Measurements from ENCODE around the gene ZSWIM7. TPM values are rescaled to one million over a fixed set of nuclear protein-coding genes. Genes with fewer than 3 reads are reported as not detected.

Gene ZSWIM7
- total RNA-seq, 1 experiment from 2014 or later = 41.3 TPM

DNA sequence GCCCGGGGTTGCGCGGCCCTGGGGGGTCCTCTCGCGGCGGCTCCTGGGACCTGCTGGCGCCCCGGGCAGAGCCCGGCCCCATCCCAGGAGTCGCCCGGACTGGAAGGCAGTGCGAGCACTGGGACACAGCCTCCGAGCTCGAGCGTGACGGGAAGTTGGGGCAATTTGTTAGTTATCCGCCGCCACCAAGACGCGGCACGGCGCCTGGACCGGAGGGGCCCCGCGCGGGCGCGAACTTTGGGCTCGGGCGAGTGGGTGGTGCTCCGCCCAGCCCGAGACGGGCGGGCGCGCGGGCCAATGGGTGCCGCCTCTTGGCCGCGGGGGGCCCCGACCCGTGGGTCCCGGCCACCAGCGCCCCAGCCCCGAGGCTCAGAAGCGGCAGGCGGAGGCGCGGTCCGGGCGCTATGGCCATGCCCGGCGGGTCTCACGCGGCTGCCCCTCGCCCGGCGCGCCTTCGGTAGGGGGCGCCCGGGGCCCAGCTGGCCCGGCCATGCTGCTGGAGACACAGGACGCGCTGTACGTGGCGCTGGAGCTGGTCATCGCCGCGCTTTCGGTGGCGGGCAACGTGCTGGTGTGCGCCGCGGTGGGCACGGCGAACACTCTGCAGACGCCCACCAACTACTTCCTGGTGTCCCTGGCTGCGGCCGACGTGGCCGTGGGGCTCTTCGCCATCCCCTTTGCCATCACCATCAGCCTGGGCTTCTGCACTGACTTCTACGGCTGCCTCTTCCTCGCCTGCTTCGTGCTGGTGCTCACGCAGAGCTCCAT lies 54.6 kb downstream of the ZSWIM7 start, which contains the start of gene ADORA2B (continued):
- TF ChIP-seq, protein P1, sequence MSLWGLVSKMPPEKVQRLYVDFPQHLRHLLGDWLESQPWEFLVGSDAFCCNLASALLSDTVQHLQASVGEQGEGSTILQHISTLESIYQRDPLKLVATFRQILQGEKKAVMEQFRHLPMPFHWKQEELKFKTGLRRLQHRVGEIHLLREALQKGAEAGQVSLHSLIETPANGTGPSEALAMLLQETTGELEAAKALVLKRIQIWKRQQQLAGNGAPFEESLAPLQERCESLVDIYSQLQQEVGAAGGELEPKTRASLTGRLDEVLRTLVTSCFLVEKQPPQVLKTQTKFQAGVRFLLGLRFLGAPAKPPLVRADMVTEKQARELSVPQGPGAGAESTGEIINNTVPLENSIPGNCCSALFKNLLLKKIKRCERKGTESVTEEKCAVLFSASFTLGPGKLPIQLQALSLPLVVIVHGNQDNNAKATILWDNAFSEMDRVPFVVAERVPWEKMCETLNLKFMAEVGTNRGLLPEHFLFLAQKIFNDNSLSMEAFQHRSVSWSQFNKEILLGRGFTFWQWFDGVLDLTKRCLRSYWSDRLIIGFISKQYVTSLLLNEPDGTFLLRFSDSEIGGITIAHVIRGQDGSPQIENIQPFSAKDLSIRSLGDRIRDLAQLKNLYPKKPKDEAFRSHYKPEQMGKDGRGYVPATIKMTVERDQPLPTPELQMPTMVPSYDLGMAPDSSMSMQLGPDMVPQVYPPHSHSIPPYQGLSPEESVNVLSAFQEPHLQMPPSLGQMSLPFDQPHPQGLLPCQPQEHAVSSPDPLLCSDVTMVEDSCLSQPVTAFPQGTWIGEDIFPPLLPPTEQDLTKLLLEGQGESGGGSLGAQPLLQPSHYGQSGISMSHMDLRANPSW (CRISPR knock-in tag; conservative IDR thresholded peaks at IDR 0.05; ENCODE audit: low read depth) = peak; percentile 24; the same call in 1 of the 2 replicates
- TF ChIP-seq, protein P2, sequence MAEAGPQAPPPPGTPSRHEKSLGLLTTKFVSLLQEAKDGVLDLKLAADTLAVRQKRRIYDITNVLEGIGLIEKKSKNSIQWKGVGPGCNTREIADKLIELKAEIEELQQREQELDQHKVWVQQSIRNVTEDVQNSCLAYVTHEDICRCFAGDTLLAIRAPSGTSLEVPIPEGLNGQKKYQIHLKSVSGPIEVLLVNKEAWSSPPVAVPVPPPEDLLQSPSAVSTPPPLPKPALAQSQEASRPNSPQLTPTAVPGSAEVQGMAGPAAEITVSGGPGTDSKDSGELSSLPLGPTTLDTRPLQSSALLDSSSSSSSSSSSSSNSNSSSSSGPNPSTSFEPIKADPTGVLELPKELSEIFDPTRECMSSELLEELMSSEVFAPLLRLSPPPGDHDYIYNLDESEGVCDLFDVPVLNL (CRISPR knock-in tag; IDR thresholded peaks at IDR 0.05; ENCODE audit: borderline replicate concordance, low read depth) = no peak
- TF ChIP-seq, protein P3, sequence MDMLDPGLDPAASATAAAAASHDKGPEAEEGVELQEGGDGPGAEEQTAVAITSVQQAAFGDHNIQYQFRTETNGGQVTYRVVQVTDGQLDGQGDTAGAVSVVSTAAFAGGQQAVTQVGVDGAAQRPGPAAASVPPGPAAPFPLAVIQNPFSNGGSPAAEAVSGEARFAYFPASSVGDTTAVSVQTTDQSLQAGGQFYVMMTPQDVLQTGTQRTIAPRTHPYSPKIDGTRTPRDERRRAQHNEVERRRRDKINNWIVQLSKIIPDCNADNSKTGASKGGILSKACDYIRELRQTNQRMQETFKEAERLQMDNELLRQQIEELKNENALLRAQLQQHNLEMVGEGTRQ (CRISPR knock-in tag; IDR thresholded peaks at IDR 0.05) = no peak
- TF ChIP-seq SOX15 (CRISPR knock-in tag; IDR thresholded peaks at IDR 0.05) = no peak
- no peak; the same call in 1 of the 2 replicates for TF ChIP-seq NR3C1 (CRISPR knock-in tag; conservative IDR thresholded peaks at IDR 0.05; ENCODE audit: low read depth)
- no peak for TF ChIP-seq OVOL2 (CRISPR knock-in tag; IDR thresholded peaks at IDR 0.05; ENCODE audit: borderline replicate concordance)
- TF ChIP-seq, protein P4, sequence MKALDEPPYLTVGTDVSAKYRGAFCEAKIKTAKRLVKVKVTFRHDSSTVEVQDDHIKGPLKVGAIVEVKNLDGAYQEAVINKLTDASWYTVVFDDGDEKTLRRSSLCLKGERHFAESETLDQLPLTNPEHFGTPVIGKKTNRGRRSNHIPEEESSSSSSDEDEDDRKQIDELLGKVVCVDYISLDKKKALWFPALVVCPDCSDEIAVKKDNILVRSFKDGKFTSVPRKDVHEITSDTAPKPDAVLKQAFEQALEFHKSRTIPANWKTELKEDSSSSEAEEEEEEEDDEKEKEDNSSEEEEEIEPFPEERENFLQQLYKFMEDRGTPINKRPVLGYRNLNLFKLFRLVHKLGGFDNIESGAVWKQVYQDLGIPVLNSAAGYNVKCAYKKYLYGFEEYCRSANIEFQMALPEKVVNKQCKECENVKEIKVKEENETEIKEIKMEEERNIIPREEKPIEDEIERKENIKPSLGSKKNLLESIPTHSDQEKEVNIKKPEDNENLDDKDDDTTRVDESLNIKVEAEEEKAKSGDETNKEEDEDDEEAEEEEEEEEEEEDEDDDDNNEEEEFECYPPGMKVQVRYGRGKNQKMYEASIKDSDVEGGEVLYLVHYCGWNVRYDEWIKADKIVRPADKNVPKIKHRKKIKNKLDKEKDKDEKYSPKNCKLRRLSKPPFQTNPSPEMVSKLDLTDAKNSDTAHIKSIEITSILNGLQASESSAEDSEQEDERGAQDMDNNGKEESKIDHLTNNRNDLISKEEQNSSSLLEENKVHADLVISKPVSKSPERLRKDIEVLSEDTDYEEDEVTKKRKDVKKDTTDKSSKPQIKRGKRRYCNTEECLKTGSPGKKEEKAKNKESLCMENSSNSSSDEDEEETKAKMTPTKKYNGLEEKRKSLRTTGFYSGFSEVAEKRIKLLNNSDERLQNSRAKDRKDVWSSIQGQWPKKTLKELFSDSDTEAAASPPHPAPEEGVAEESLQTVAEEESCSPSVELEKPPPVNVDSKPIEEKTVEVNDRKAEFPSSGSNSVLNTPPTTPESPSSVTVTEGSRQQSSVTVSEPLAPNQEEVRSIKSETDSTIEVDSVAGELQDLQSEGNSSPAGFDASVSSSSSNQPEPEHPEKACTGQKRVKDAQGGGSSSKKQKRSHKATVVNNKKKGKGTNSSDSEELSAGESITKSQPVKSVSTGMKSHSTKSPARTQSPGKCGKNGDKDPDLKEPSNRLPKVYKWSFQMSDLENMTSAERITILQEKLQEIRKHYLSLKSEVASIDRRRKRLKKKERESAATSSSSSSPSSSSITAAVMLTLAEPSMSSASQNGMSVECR (CRISPR knock-in tag; IDR thresholded peaks at IDR 0.05; ENCODE audit: borderline replicate concordance) = peak; percentile 96
- peak; percentile 89 for TF ChIP-seq KAT7 (CRISPR knock-in tag; IDR thresholded peaks at IDR 0.05; ENCODE audit: borderline replicate concordance)
- 0 out of 2 replicates have a peak, but pooled peaks have one; percentile 45 for TF ChIP-seq RELA (CRISPR knock-in tag; IDR thresholded peaks at IDR 0.05; ENCODE audit: borderline replicate concordance)
- TF ChIP-seq GRHL2 (CRISPR knock-in tag; IDR thresholded peaks at IDR 0.05; ENCODE audit: insufficient replicate concordance, severe bottlenecking) = no peak

DNA sequence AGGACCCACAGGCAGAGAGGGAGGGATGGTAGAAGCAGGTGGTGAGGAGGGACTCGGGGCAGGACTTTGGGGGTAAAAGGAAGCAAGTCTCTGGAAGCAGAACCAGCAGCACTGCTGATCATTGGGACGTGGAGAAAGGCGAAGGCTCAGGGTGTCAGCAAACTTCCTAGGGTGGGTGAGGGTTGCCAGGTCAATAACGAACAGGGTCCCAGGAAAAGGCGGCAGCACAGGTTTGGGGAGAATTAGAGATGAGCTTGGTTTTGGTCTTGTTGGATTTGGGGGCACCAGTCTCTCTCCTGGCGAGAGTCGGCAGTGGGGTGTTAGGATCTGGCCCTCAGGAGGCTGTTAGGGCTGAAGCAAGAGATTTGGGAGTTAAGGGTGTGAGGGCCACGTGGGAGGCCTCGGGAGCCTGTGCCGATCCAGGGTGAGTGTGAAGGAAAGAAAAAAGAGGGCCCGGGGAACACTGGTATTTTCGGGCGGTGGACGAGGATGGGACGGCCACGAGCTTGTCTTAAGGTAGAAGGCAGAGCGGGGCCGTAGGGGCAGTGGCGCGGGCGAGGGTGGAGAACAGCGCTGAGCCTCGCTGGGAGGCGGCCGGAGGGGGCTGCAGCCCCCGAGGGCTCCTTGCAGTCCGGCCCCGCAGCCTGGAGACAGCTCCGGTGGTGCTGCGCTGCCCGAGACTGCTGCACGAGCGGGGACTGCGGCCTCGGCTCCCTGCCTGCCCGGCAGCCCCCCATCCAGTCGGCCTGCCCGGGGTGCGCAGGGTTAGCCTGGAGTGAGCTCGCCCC lies 55.3 kb downstream of the ZSWIM7 start:
- ATAC-seq = peak; percentile 54
- peak; percentile 53 for DNase-seq (ENCODE audit: low spot score)
- H3K27me3 Mint-ChIP-seq (ENCODE audit: low read depth) = peaks cover 53% of the 10 kb centered on the region
- H3K27ac Mint-ChIP-seq = no peak overlapping the region
- POLR2A ChIA-PET = interaction anchor here (1.2 to 3.2 kb wide), 2 partner anchors 20 to 22 kb away, joined by 5 to 16 read pairs; no protein-coding TSS in a partner anchor
- peak overlapping the region; percentile 70 for H3K4me3 Mint-ChIP-seq
- H3K4me1 Mint-ChIP-seq = peaks cover 30% of the 10 kb centered on the region
- TF ChIP-seq CREB1 (CRISPR knock-in tag; IDR thresholded peaks at IDR 0.05) (no peak), NR3C1 (CRISPR knock-in tag; conservative IDR thresholded peaks at IDR 0.05; ENCODE audit: low read depth) (0 out of 2 replicates have a peak, but pooled peaks have one; percentile 86), NR1H2 (CRISPR knock-in tag; IDR thresholded peaks at IDR 0.05) (no peak), TEAD1 (CRISPR knock-in tag; IDR thresholded peaks at IDR 0.05) (peak; percentile 14; the same call in 1 of the 2 replicates), ZNF219 (CRISPR knock-in tag; IDR thresholded peaks at IDR 0.05; ENCODE audit: borderline replicate concordance) (no peak), NFE2L1 (CRISPR knock-in tag; IDR thresholded peaks at IDR 0.05) (0 out of 2 replicates have a peak, but pooled peaks have one; percentile 29), FOXK1 (CRISPR knock-in tag; IDR thresholded peaks at IDR 0.05) (0 out of 2 replicates have a peak, but pooled peaks have one; percentile 17)
- TF ChIP-seq, protein P5, sequence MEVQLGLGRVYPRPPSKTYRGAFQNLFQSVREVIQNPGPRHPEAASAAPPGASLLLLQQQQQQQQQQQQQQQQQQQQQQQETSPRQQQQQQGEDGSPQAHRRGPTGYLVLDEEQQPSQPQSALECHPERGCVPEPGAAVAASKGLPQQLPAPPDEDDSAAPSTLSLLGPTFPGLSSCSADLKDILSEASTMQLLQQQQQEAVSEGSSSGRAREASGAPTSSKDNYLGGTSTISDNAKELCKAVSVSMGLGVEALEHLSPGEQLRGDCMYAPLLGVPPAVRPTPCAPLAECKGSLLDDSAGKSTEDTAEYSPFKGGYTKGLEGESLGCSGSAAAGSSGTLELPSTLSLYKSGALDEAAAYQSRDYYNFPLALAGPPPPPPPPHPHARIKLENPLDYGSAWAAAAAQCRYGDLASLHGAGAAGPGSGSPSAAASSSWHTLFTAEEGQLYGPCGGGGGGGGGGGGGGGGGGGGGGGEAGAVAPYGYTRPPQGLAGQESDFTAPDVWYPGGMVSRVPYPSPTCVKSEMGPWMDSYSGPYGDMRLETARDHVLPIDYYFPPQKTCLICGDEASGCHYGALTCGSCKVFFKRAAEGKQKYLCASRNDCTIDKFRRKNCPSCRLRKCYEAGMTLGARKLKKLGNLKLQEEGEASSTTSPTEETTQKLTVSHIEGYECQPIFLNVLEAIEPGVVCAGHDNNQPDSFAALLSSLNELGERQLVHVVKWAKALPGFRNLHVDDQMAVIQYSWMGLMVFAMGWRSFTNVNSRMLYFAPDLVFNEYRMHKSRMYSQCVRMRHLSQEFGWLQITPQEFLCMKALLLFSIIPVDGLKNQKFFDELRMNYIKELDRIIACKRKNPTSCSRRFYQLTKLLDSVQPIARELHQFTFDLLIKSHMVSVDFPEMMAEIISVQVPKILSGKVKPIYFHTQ (CRISPR knock-in tag; IDR thresholded peaks at IDR 0.05) = no peak
- TF ChIP-seq, protein P6, sequence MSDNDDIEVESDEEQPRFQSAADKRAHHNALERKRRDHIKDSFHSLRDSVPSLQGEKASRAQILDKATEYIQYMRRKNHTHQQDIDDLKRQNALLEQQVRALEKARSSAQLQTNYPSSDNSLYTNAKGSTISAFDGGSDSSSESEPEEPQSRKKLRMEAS (CRISPR knock-in tag; IDR thresholded peaks at IDR 0.05) = peak; percentile 67; the same call in 1 of the 2 replicates
- TF ChIP-seq, protein P7, sequence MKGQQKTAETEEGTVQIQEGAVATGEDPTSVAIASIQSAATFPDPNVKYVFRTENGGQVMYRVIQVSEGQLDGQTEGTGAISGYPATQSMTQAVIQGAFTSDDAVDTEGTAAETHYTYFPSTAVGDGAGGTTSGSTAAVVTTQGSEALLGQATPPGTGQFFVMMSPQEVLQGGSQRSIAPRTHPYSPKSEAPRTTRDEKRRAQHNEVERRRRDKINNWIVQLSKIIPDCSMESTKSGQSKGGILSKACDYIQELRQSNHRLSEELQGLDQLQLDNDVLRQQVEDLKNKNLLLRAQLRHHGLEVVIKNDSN (CRISPR knock-in tag; IDR thresholded peaks at IDR 0.05) = 0 out of 2 replicates have a peak, but pooled peaks have one; percentile 26
- no peaks in the 10 kb centered on the region for H3K9me3 Mint-ChIP-seq
- CTCF ChIA-PET = interaction anchor here (0.8 to 4.1 kb wide), 13 partner anchors 12 to 115 kb away, joined by 3 to 47 read pairs (median 4); partner anchors contain the start of genes TTC19 and ZSWIM7
- 0 out of 2 replicates have a peak, but pooled peaks cover 3% of the 10 kb centered on the region for H3K36me3 Mint-ChIP-seq

Data from WTC11 (cell line).